Activated T-cell treated with anti-CD3 and anti-CD28 coated beads for 1 hour (primary cell): ENCODE results near the gene ZNF683.
"Not testable (repeated sequence)": the region's sequence is repeated elsewhere in the genome, so short reads cannot be mapped to it uniquely, and the experiment has no call there.

Experiments
- DNase-seq: peaks from one replicate; pipeline ENCODE4 v3.0.0-alpha.2; 2020; ENCODE audit warnings: low read depth

The ZNF683 gene

DNA sequence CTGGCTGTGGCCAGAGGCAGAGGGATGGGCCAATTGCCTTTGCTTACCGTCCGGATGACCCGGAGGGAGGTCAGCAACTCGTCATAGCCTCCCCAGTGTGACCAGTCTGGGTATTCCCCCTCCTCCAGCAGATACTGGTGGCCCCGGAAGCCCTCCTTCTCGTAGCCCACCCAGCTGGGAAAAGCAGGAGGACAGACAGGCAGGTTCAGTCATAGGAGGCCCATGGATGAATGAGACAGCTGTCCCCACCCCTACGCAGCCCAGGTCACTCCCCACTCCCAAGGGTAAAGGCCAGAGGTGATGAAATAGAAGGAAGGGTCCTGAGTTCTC is 35.4 kb downstream of the ZNF683 start:
- DNase-seq, result no peak

DNA sequence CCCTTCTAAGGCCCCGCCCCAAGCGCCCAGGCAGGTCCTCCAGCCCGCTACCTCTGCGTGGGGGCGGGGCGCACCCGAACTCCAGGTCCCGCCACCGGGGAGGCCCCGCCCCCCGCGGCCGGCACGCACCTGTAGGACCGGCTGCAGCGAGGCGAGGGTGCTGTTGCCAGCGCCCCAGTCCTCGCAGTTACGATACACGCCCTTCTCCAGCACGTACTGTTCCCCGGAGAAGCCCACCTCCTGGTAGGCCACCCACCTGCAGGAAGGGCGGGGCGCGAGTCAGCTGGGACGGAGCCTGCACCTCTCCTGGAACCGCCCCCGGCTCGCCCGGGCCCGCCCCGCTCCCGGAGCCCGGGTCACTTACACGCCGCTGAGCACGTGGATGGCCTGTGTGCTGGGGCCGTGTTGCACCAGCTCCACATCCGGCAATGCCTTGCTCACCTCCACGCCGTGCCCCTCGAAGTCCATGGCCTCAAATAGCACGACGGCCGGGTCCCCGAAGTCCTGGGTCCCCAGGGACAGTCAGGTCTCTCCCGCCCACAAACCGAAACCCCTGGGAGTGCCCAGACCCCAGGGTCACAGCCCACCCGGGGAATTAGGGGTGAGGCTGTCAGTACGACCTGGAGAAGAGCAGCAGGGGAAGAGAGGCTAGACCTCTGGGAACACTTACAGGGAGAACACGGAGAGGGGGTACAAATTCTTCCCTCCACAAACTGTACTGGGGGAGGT is 35.9 kb downstream of the ZNF683 start:
- peak; percentile 83 for DNase-seq

DNA sequence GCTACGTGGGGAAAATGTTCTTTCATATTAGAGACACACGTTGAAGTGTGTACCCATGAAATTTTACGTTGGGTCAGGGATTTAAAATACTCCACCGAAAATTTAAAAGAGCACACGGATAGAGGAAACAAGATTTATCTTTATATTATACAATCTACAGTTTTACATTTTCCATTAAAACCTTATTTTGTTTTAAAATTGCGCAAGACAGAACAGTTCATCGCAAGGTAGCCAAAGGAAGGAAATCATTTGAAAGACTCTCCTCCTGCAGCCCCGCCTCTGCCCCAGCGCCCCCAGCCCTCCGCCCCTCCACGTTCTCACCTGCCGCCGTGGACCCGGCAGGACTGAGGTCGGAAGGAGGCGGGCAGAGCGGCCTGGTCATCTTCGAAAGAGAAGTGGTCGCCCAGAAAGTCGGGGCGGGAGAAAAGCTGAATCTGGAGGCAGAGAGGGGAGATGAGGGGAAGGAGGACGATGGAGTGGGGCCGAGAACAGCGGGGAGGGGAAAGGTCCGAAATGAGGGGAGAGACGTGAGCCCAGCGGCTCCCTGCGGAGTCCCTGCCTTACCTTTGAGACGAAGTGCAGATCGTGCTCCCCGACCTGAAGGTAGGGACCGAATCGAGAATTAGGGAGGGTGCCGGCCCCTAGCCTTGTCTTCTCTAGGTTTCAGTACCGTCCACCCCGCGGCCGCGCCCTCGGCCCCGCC is 36.6 kb downstream of the ZNF683 start:
- no peak for DNase-seq

DNA sequence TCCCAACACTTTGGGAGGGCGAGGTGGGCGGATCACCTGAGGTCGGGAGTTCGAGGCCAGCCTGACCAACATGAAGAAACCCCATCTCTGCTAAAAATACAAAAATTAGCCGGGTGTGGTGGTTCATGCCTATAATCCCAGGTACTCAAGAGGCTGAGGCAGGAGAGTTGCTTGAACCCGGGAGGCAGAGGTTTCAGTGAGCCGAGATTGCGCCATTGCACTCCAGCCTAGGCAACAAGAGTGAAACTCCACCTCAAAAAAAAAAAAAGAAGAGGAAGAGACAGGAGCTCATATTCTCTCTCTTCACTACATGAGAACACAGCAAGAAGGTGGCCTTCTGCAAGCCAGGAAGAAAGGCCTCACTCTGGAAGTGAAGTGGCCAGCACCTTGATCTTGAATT is 39.2 kb downstream of the ZNF683 start:
- not testable (repeated sequence) for DNase-seq

DNA sequence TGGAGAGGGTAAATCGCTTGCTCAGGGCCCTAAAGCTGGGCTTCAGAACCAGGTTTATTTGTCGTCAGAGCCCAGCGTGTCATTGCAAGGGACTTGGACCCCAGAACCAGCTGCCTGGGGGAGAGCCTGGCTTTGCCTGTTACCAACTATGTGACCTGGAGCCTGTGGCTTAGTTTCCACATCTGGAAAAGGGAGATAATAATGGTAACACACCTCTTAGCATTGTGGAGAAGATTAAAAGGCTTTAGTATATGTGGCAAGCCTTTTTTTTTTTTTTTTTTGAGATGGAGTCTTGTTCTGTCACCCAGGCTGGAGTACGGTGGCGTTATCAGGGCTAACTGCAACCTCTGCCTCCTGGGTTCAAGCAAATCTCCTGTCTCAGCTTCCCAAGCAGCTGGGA is 42.3 kb downstream of the ZNF683 start:
- no peak for DNase-seq

DNA sequence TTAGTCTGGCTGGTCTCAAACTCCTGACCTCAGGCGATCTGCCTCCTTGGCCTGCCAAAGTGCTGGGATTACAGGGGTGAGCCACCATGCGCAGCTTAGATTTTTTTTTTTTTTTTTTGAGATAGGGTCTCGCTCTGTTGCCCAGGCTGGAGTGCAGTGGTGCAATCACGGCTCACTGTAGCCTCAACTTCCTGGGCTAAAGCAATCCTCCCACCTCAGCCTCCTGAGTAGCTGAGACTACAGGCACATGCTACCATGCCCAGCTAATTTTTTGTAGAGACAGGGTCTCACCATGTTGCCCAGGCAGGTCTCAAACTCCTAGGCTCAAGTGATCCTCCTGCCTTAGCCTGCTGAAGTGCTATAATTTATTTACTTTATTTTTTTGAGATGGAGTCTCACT is 43.2 kb downstream of the ZNF683 start:
- DNase-seq, result not testable (repeated sequence)

DNA sequence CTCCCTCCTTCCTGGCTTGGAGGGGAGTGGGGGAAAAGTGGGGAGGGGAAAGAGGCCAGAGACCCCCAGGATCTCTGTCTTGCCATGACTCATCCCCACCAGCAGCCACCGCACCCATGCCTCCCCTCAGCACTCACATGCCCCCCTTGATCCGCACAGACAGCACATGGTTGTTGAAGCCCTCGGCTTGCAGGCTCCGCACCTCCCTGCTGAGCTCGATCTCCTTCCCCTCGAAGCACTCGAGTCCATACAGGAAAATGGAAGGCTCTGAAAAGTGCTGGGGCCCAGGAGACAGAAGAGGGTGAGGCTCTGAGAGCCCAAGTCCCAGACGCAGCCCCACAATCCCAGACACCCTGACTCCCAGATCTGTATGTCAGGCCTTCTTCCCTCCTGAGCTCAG is 44.0 kb downstream of the ZNF683 start:
- no peak for DNase-seq

DNA sequence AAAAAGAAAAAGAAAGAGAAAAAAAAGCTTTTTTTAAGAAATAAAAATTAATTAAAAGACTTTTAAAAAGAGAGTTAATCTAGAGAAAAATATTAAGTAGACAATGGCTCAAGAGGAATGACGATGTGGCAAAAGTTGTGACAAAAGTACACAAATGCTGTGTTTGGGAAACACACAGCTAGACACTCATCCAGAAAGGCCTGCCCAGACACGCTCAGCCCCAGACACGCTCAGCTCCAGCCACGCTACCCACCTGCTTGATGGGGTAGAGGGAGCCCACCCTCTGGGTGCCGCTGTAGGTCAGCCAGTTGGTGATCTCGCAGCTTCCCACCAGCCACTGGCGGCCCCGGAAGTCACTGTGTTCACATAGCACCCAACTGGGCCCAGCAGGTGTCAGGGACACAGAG is 44.6 kb downstream of the ZNF683 start:
- no peak for DNase-seq

DNA sequence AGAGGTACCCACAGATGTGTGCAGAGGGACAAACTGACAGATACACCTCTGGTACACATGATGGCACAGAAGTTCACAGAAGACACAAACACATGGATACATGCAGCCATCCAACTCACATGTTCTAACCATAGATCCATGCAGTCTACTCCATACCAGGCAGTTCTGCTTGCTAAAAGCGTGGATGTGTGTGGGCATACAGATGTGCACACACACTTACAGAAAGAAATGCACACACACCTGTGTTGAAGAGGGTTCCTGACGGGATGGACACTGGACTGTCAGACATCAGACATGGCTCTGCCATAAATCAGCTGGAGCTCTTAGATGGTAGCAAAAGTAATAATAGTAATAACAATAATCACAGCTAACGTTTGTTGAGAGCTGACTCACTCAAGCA is 48.0 kb downstream of the ZNF683 start:
- DNase-seq, result no peak

DNA sequence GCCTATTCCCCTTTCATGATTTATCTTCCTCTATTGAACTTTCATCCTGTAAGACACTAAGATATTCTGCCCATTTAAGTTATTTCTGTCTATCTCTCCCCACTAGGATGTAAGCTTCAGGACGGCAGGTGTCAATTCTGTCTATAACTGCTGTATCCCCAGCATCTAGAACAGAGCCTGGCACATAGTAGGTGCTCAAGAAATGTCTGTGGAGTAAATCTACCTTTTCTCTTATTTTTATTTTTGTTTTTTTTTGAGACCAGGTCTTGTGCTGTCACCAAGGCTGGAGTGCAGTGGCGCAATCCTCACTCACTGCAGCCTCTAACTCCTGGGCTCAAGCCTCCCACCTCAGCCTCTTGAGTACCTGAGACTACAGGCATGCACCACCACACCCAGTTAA is 49.2 kb downstream of the ZNF683 start:
- no peak for DNase-seq

DNA sequence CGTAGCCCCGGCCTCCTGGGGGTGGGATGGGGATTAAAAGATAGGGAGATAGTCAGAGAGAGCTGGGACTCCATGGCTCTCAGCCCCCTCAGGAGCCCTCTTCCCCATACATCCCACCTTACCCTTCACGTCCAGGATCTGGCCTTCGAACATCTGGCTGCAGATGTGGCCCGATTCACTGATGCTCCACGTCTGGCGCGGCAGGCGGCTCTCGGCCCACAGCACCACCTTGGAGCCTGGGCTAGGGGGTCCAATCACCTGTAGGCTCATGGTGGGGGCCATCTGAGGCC is 50.6 kb downstream of the ZNF683 start:
- DNase-seq, result no peak

DNA sequence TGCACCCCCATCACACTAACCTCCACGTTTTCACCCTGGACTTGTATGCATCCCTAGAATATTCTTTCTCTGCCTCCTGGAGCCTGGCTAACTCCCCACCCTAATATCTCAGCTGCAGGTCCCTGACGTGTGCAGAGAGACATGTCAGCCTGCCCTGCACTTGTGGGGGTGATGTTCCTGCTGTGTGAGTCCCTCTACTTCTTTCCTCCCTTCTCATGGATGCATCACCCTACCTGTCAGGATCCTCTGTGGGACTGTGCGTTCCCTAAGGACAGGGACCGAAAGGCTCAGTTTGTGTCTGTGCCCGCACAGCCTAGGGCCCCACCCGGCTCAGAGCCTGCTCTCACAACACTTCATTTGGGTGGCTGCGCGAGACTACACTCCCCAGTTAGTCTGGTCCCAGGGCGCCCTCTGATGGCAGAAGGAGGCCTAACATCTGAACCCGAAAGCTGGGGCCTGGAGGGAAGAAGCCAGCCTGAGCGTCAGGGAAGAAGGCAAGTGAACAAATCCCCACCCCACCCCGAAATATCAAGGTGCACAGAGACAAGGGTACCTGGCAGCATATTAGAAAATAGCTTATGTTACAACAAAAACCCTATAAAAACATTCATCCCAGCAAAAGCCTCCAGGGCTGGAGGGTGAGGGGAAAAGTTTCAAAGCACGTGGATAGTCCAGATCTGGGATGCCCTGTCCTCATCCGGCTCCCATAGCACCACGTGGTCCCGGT is 51.1 kb downstream of the ZNF683 start:
- DNase-seq, result peak; percentile 96

DNA sequence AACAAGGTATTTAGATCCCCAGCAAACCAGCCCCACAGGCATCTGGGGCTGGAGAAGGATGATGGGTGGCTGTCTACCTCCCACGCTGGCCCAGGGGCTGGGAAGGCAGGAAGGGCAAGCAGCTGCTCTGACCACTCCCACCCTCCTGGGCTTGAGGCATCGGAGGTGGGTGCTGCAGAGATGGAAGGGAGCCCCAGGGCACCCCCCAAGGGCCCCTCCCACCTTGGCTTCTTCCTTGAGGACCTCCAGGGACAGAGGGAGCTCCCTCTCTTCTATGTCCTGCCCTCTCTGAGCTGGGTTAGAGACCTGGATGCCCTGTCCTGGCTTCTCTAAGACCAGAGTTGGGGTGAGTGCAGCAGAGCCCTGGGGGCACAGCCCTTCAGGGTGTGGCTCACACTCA is 51.7 kb downstream of the ZNF683 start:
- no peak for DNase-seq

DNA sequence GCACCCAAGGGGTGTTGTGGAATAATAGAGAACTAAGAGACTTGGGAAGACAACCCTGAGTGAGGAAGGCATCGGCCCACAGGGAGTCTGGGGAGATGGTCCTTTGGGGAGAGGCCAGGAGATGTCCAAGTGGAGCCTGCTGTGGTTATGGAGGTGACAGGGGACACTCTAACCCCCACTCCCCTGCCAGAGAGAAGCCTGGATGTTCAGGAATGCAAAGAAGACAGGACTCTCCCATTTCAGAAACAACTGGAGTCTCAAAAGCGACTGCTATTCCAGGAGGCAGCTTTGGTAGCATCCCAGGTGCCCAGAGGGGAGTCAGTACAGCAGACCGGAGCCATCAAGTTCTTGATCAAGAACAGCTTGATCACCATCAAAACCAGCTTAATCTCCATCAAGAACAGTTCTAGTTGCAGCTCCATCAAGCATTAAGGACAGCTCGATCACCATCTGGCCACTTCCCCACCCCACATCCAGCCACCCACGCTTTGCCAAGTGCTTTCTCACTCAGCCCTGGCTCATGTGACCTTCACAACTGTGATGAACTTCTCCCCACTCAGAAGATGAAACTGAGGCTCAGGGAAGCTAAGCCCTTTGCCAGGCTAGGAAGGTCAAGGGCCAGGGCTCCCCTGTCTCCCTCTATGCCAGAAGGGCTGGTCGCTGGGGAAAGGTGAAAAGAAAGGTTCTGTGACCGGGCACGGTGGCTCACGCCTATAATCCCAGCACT is 54.0 kb downstream of the ZNF683 start:
- no peak for DNase-seq

DNA sequence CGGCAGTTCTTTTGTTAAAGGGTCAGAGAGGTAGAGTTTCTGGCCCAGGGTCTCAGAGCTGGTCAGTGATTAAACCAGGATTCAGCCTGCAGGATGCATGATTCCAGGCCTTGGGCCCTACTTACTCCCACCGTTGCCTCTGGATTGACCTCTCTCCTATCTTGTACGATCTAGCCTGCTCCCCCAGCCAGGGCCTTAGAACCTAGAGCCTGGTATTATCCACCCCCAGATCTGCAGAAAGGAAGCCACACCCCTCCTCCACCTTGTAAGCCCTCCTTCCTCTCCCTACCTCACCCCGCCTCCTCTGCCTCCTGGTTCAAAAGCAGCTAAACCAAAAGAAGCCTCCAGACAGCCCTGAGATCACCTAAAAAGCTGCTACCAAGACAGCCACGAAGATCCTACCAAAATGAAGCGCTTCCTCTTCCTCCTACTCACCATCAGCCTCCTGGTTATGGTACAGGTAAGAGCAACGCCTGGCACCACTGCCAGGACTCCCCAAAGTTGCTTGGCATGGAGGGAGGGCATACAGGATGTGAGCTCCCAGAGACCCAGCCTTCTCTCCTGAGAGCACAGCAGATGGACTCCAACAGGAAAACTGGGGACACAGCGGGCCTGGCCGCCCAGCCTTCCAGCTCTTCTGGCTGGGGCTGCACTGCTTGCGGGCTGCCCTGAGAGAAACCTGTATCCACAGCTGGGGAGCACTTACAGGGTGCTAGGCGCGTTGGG is 54.8 kb downstream of the ZNF683 start, which contains the start of gene CD52:
Gene CD52, plus strand, starts transcription at position 347 of the 726 bp plus-strand sequence. Its CDS starts 60 bp downstream, at position 407.
- peak; percentile 53 for DNase-seq

DNA sequence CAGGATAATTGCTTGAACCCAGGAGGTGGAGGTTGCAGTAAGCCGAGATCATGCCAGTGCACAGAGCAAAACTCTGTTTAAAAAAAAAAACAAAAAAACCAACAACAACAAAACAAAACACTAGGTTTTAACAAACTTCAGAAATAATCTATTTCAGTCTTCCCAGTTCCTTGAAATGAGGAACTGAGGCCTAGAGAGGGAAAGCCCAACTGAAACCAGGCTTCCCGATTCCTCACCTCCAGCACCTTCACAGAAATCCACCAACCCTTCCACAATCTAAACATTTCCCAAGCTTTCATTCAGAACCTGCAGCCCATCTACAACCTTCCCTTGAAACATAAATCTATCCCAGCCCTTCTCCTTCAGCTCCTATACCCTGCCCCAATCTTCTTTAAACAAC is 55.4 kb downstream of the ZNF683 start:
- DNase-seq, result no peak

DNA sequence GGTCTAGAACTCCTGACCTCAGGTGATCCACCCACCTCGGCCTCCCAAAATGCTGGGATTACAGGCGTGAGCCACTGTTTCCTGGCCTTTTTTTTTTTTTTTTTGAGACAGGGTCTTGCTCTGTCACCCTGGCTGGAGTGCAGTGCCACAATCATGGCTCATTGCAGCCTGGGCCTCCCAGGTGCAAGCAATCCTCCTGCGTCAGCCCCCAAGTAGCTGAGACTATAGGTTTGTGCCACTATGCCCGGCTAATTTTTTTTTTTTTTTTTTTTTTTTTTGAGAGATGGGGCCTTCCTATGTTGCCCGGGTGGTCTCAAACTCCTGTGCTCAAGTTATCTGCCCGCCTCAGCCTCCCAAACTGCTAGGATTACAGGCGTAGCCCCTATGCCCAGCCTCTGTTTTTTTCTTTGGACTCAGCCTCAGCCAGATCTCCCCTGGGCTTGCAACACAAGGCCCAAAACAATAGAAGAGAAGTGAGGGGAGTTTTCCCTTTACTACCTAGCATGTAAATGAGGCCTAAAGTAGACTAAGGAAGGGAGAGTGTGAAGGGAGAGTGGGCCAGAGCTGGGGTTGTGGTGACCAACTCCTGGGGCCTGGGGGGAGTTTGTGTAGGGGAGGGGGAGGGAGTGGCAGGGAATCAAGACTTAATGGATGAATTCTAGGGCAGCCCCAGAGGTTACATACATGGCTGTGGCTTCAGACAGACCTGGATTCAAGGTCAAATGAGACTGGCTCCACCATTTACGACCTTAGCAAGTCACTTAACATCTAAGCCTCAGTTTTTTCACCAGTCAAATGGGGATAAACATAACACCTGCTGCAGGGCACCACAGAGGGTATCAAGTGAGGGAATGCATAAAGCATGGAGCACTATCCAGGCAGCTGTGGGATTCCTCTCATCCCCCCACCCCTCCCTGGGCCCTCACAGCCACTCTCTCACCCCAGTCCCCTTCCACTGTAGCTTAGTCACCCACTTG is 56.4 kb downstream of the ZNF683 start:
- no peak for DNase-seq

DNA sequence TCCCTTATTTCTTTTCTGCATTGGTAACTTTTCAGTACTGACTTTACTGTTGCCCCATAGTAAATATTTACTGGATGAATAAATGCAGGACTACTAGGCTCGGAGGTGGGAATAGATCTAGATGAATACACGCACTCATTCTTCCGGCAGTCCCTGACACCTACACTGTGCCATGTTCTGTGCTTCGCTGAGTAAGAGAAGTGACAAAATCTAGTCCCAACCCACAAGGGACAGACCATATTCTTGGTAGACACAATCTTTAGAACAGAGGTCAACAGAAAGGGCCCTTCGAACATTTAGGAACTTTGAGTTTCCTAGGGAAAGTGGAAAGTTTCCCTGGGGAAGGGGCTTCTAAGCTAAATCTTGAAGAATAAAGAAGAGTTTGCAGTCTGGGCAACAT is 58.0 kb downstream of the ZNF683 start:
- no peak for DNase-seq
